HG03439 (cell line): ENCODE measurements around the gene MRPS6.

Experiments
- ATAC-seq: cut with Tn5 transposase; IDR thresholded peaks from one replicate; pipeline ENCODE4 v1.9.1; 2021; ENCODE audit warnings: mild to moderate bottlenecking, moderate library complexity; ENCODE audit not compliant: unreplicated experiment

Gene MRPS6

GRCh38 chr21:34130716-34130985 is 57.3 kb downstream of the MRPS6 start:
- no peak for ATAC-seq

- ATAC-seq: no peak
Measured at GRCh38 chr21:34131586-34131985, 58.2 kb downstream of the MRPS6 start.

- ATAC-seq: no peak
Measured at GRCh38 chr21:34132202-34132601, 58.8 kb downstream of the MRPS6 start.

- no peak for ATAC-seq
Measured at GRCh38 chr21:34132926-34133325, 59.5 kb downstream of the MRPS6 start.

GRCh38 chr21:34133392-34133791 is 60.0 kb downstream of the MRPS6 start:
- no peak for ATAC-seq

GRCh38 chr21:34133802-34134201 is 60.4 kb downstream of the MRPS6 start:
- ATAC-seq: no peak

GRCh38 chr21:34135330-34135729 is 62.0 kb downstream of the MRPS6 start:
- no peak for ATAC-seq

- ATAC-seq: no peak
Measured at GRCh38 chr21:34141373-34141772, 68.0 kb downstream of the MRPS6 start.

GRCh38 chr21:34143685-34144182 is 70.4 kb downstream of the MRPS6 start:
- no peak for ATAC-seq

GRCh38 chr21:34144224-34144623 is 70.8 kb downstream of the MRPS6 start:
- no peak for ATAC-seq

- no peak for ATAC-seq
Measured at GRCh38 chr21:34147792-34148418, 74.5 kb downstream of the MRPS6 start.

GRCh38 chr21:34148419-34148804 is 75.0 kb downstream of the MRPS6 start:
- ATAC-seq: no peak

GRCh38 chr21:34148826-34149558 is 75.6 kb downstream of the MRPS6 start:
- no peak for ATAC-seq

GRCh38 chr21:34152500-34152899 is 79.1 kb downstream of the MRPS6 start:
- ATAC-seq: no peak

GRCh38 chr21:34154878-34155277 is 81.5 kb downstream of the MRPS6 start:
- ATAC-seq: no peak

- ATAC-seq: no peak
Measured at GRCh38 chr21:34156957-34157356, 83.6 kb downstream of the MRPS6 start.

GRCh38 chr21:34157521-34157920 is 84.1 kb downstream of the MRPS6 start:
- ATAC-seq: no peak

GRCh38 chr21:34158866-34159835 is 85.8 kb downstream of the MRPS6 start:
- ATAC-seq: no peak

- no peak for ATAC-seq
Measured at GRCh38 chr21:34166468-34166867, 93.1 kb downstream of the MRPS6 start.

- ATAC-seq: no peak
Measured at GRCh38 chr21:34170886-34171285, 97.5 kb downstream of the MRPS6 start.

GRCh38 chr21:34174470-34174869 is 101.1 kb downstream of the MRPS6 start:
- ATAC-seq: no peak

GRCh38 chr21:34176448-34176847 is 103.1 kb downstream of the MRPS6 start:
- ATAC-seq: no peak
